RWPE1 (cell line): Measurements from ENCODE around the gene ACCS.

Source experiments
- CTCF ChIA-PET: fragments of 350-600 bp; sonication (Branson Sonifier 250); formaldehyde crosslinking; extraction: SDS; loops from one replicate; lab custom pipeline; 2021; lab: Yijun Ruan, JAX
- POLR2A ChIA-PET: fragments of 400-600 bp; formaldehyde crosslinking; extraction: SDS; loops from one replicate; lab custom pipeline; 2020; ENCODE audit warnings: antibody characterized with exemption; ENCODE audit not compliant: low non-redundant PET; lab: Yijun Ruan, JAX
- DNase-seq: peaks from one replicate; pipeline ENCODE4 v3.0.0; 2012; ENCODE audit warnings: low spot score
- H3K27ac ChIP-seq: fragments of 450-650 bp; 2 replicates; pipeline ENCODE4 v1.5.1; 2017
- TF ChIP-seq, protein P1 (sequence below): fragments of 450-650 bp; conservative IDR thresholded peaks from 2 replicates; pipeline ENCODE4 v1.5.1; 2017; ENCODE audit warnings: low read depth, mild to moderate bottlenecking

ACCS gene

GRCh38 chr11:44101098-44101497 lies 35.0 kb downstream of the ACCS start:
- no peak for DNase-seq
- POLR2A ChIA-PET: no interaction called here
- H3K27ac ChIP-seq: no peak overlapping the region
- CTCF ChIA-PET: interaction anchor here (2.4 kb wide), 1 partner anchor 9 kb away, joined by 8 read pairs; no protein-coding TSS in a partner anchor
- TF ChIP-seq, protein P1, sequence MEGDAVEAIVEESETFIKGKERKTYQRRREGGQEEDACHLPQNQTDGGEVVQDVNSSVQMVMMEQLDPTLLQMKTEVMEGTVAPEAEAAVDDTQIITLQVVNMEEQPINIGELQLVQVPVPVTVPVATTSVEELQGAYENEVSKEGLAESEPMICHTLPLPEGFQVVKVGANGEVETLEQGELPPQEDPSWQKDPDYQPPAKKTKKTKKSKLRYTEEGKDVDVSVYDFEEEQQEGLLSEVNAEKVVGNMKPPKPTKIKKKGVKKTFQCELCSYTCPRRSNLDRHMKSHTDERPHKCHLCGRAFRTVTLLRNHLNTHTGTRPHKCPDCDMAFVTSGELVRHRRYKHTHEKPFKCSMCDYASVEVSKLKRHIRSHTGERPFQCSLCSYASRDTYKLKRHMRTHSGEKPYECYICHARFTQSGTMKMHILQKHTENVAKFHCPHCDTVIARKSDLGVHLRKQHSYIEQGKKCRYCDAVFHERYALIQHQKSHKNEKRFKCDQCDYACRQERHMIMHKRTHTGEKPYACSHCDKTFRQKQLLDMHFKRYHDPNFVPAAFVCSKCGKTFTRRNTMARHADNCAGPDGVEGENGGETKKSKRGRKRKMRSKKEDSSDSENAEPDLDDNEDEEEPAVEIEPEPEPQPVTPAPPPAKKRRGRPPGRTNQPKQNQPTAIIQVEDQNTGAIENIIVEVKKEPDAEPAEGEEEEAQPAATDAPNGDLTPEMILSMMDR: no peak

GRCh38 chr11:44104481-44105294 lies 38.6 kb downstream of the ACCS start:
- TF ChIP-seq, protein P1: no peak
- ChIA-PET POLR2A (no interaction called here), CTCF (interaction anchor here (0.5 to 3.2 kb wide), 4 partner anchors 10 to 320 kb away, joined by 3 to 14 read pairs (median 4); partner anchors contain the start of gene EXT2)
- H3K27ac ChIP-seq: no peak overlapping the region
- DNase-seq: no peak

- no peak for DNase-seq
- TF ChIP-seq, protein P1: no peak
- ChIA-PET POLR2A (no interaction called here), CTCF (no interaction called here)
- no peak overlapping the region for H3K27ac ChIP-seq
These were observed 42.2 kb downstream of the ACCS start for GRCh38 chr11:44108260-44108659.

GRCh38 chr11:44110231-44110679 lies 44.2 kb downstream of the ACCS start:
- ChIA-PET CTCF (interaction anchor here (0.5 to 1.2 kb wide), 8 partner anchors 10 to 1281 kb away, joined by 3 to 8 read pairs (median 3); no protein-coding TSS in a partner anchor), POLR2A (no interaction called here)
- TF ChIP-seq, protein P1: peak; percentile 79
- peak; percentile 54 for DNase-seq
- H3K27ac ChIP-seq: no peak overlapping the region

GRCh38 chr11:44112091-44112821 lies 46.2 kb downstream of the ACCS start:
- peak; percentile 24 for DNase-seq

GRCh38 chr11:44113018-44113417 lies 46.9 kb downstream of the ACCS start:
- no peak overlapping the region for H3K27ac ChIP-seq
- CTCF ChIA-PET: no interaction called here
- DNase-seq: no peak
- TF ChIP-seq, protein P1: no peak
- POLR2A ChIA-PET: no interaction called here

More at GRCh38 chr11:44112091-44112821, 46.2 kb downstream of the ACCS start:
- no peak overlapping the region for H3K27ac ChIP-seq
- ChIA-PET POLR2A (no interaction called here), CTCF (interaction anchor here (0.7 kb wide), 2 partner anchors 18 to 196 kb away, joined by 3 to 4 read pairs; no protein-coding TSS in a partner anchor)
- TF ChIP-seq, protein P1: no peak
